ENCODE measurements around the gene EDEM2.
"Not testable (repeated sequence)": the region's sequence is repeated elsewhere in the genome, so short reads cannot be mapped to it uniquely, and the experiment has no call there.

The EDEM2 gene

GRCh38 chr20:35129647-35130069 is 17.5 kb downstream of the EDEM2 start:
- no peak for DNase-seq (ENCODE audit: low spot score)

- DNase-seq (ENCODE audit: low spot score): no peak
These were observed 21.4 kb downstream of the EDEM2 start for GRCh38 chr20:35125753-35126152.

GRCh38 chr20:35122756-35123405 is 24.3 kb downstream of the EDEM2 start:
- no peak for DNase-seq (ENCODE audit: low spot score)

- no peak for DNase-seq (ENCODE audit: low spot score)
These were observed 25.9 kb downstream of the EDEM2 start for GRCh38 chr20:35121186-35121585.

GRCh38 chr20:35120012-35120701 is 27.0 kb downstream of the EDEM2 start:
- DNase-seq (ENCODE audit: low spot score): no peak

GRCh38 chr20:35117629-35118028 is 29.5 kb downstream of the EDEM2 start:
- DNase-seq (ENCODE audit: low spot score): no peak

GRCh38 chr20:35117196-35117595 is 29.9 kb downstream of the EDEM2 start:
- no peak for DNase-seq (ENCODE audit: low spot score)

GRCh38 chr20:35116258-35116657 is 30.9 kb downstream of the EDEM2 start:
- no peak for DNase-seq (ENCODE audit: low spot score)

- DNase-seq (ENCODE audit: low spot score): no peak
These were observed 31.5 kb downstream of the EDEM2 start for GRCh38 chr20:35115606-35116005.

GRCh38 chr20:35112276-35112675 is 34.9 kb downstream of the EDEM2 start:
- not testable (repeated sequence) for DNase-seq (ENCODE audit: low spot score)

GRCh38 chr20:35111141-35111888 is 35.8 kb downstream of the EDEM2 start:
- DNase-seq (ENCODE audit: low spot score): no peak

- DNase-seq (ENCODE audit: low spot score): no peak
These were observed 38.2 kb downstream of the EDEM2 start for GRCh38 chr20:35108921-35109320.

GRCh38 chr20:35106827-35107380 is 40.2 kb downstream of the EDEM2 start:
- DNase-seq (ENCODE audit: low spot score): no peak

GRCh38 chr20:35104685-35105295 is 42.3 kb downstream of the EDEM2 start:
- DNase-seq (ENCODE audit: low spot score): no peak

GRCh38 chr20:35101620-35102019 is 45.5 kb downstream of the EDEM2 start:
- no peak for DNase-seq (ENCODE audit: low spot score)

GRCh38 chr20:35093267-35093884 is 53.8 kb downstream of the EDEM2 start:
- peak; percentile 20 for DNase-seq (ENCODE audit: low spot score)

- DNase-seq (ENCODE audit: low spot score): peak; percentile 89
These were observed 54.4 kb downstream of the EDEM2 start, which contains the start of gene TRPC4AP for GRCh38 chr20:35092524-35093266. Gene TRPC4AP, minus strand, starts transcription at chr20:35092807. Its CDS starts 26 bp downstream, at chr20:35092781.

- DNase-seq (ENCODE audit: low spot score): no peak
These were observed 55.2 kb downstream of the EDEM2 start for GRCh38 chr20:35091816-35092523.

GRCh38 chr20:35088231-35089145 is 58.6 kb downstream of the EDEM2 start:
- DNase-seq (ENCODE audit: low spot score): no peak

Data from CD4-positive, alpha-beta T cell treated with Interleukin-2 at 100 ng/mL for 4 hours (primary cell).